RWPE2 (cell line): ENCODE data around the gene CCNQ.

Source experiments
- ATAC-seq: fragments of 200-7000 bp; cut with Tn5 transposase; 3 replicates; pipeline ENCODE4 v1.9.1; 2021; ENCODE audit warnings: low read depth
- DNase-seq: peaks from one replicate; pipeline ENCODE4 v3.0.0-alpha.2; 2020; ENCODE audit warnings: low spot score
- H3K27ac ChIP-seq: fragments of 450-650 bp; 2 replicates; pipeline ENCODE4 v1.5.1; 2017; ENCODE audit warnings: mild to moderate bottlenecking; ENCODE audit not compliant: poor library complexity, severe bottlenecking
- H3K27me3 ChIP-seq: fragments of 250-450 bp; sonication (Bioruptor Pico); 2 replicates; pipeline ENCODE4 v1.5.1; 2021; ENCODE audit warnings: mild to moderate bottlenecking, moderate library complexity; ENCODE audit not compliant: insufficient read depth, poor library complexity, severe bottlenecking
- H3K36me3 ChIP-seq: fragments of 250-450 bp; sonication (Bioruptor Pico); 2 replicates; pipeline ENCODE4 v1.5.1; 2020; ENCODE audit warnings: low read depth, mild to moderate bottlenecking, moderate library complexity
- H3K4me1 ChIP-seq: fragments of 250-450 bp; sonication (Bioruptor Pico); 2 replicates; pipeline ENCODE4 v1.5.1; 2021; ENCODE audit warnings: mild to moderate bottlenecking, moderate library complexity; ENCODE audit not compliant: insufficient read depth, poor library complexity, severe bottlenecking
- H3K4me3 ChIP-seq: fragments of 250-450 bp; sonication (Bioruptor Pico); 2 replicates; pipeline ENCODE4 v1.5.1; 2021; ENCODE audit warnings: mild to moderate bottlenecking, moderate library complexity; ENCODE audit not compliant: severe bottlenecking
- H3K9me3 ChIP-seq: fragments of 250-450 bp; sonication (Bioruptor Pico); 2 replicates; pipeline ENCODE4 v1.5.1; 2021; ENCODE audit warnings: mild to moderate bottlenecking, moderate library complexity; ENCODE audit not compliant: severe bottlenecking
- CTCF ChIP-seq: fragments of 450-650 bp; IDR thresholded peaks from one replicate; pipeline ENCODE4 v1.5.1; 2017; ENCODE audit warnings: mild to moderate bottlenecking, moderate library complexity; ENCODE audit not compliant: poor library complexity, severe bottlenecking

The CCNQ gene

DNA sequence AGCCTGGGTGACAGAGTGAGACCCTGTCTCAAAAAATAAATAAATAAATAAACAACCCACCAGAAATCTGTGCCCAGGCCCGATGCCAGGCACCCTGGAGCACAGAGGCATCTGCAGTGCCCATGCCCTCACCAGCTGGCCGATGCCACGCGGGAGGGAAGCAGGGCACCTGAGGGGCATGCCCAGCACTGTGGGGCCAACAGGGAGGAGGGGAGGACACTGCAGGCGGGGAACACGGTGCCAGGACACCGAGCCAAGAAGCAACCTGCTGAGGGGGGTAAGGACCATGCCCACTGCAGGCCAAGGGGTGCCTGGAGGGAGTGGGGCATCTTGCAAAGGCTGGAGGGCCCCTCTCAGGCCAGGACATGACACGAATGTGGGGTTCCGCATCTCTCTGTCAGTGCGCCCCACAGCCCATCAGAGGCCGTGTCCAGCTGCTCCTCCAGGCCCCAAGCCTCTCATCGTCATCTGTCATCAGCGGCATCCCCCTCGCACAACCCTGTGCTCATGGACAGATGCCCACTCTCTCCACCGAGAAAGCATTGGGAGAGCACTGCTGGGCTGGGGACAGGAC, 34.8 kb upstream of the CCNQ start:
- no peaks in the 10 kb centered on the region for H3K9me3 ChIP-seq
- H3K27me3 ChIP-seq: no peaks in the 10 kb centered on the region
- H3K36me3 ChIP-seq: no peaks in the 10 kb centered on the region
- no peak for TF ChIP-seq CTCF
- ATAC-seq (no peak), DNase-seq (no peak)
- no peak overlapping the region for H3K4me3 ChIP-seq
- H3K4me1 ChIP-seq: no peaks in the 10 kb centered on the region
- H3K27ac ChIP-seq: no peak overlapping the region

DNA sequence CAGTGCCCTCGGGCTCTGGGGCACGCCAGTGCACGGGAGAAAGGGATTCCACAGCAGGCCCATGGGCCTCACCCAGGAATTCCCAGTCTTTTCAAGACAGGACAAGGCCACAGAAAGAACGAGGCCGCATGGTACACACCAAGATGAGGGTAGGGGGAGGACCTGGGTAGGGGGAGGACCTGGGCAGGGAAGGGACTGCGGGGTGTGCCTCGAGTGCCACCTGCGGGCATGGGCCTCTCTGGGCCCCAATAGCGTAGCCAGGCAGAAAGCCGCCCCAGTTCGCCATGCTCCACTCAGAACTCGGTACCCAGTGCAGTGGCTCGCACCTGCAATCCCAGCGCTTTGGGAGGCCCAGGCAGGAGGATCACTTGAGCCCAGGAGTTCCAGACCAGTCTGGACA, 34.1 kb upstream of the CCNQ start:
- no peak overlapping the region for H3K27ac ChIP-seq
- no peaks in the 10 kb centered on the region for H3K4me1 ChIP-seq
- H3K27me3 ChIP-seq: no peaks in the 10 kb centered on the region
- H3K9me3 ChIP-seq: no peaks in the 10 kb centered on the region
- H3K4me3 ChIP-seq: no peak overlapping the region
- ATAC-seq: no peak
- no peak for TF ChIP-seq CTCF
- H3K36me3 ChIP-seq: no peaks in the 10 kb centered on the region
- DNase-seq: no peak

DNA sequence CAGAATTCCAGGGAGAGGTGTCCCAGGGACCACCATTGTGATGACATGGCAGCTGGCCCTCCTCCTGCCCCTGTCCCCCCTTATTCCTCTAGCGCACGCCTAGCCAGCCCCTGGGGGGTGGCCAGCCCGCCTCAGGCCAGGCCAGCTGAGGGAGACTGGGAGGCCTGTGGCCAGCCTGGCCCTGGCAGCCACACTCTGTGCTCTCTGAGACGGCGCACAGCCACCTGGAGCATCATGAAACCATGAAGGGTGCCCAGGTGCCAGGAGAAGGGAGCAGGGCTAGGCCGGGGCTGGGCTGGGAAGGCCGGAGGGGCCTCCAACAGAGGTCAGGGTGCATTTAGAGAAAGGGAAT, 33.6 kb upstream of the CCNQ start:
- Histone ChIP-seq H3K4me1 (peaks cover 3% of the 10 kb centered on the region), H3K36me3 (no peaks in the 10 kb centered on the region), H3K27ac (no peak overlapping the region), H3K9me3 (no peaks in the 10 kb centered on the region), H3K4me3 (no peak overlapping the region), H3K27me3 (no peaks in the 10 kb centered on the region)
- ATAC-seq: no peak
- TF ChIP-seq CTCF: no peak
- no peak for DNase-seq

DNA sequence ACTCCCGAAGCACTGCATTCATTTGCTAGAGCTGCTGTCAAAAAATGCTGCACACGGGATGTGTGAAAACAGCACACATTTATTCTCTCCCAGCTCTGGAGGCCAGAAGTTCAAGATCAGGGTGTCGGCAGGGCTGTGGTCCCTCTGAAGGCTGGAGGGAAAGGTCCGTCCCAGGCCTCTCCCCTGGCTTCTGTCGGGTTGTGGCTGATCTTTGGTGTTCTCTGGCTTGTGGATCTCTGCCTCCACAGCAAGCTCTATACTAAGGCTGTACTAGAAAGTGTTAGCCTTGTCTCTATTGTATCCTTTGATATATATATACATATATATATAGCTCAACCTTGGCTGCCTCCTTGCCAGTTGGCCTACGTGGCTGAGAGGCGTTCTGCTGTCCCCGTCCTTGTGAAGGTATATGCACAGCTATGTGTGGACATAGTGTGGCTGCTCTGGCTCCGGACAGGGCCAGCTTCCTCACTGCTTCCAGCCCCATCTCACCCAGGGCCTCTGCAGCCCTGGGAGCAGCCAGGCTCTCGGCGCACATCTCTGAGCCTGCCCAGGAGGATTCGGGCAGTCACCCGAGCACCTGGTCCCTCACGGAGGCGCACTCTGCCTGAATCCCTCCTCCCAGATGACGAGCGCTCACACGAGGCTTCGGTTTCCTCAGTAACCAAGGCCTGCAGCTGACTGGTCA, 33.1 kb upstream of the CCNQ start:
- DNase-seq: no peak
- no peak for TF ChIP-seq CTCF
- peaks cover 4% of the 10 kb centered on the region for H3K4me1 ChIP-seq
- H3K9me3 ChIP-seq: no peaks in the 10 kb centered on the region
- H3K27me3 ChIP-seq: no peaks in the 10 kb centered on the region
- no peaks in the 10 kb centered on the region for H3K36me3 ChIP-seq
- no peak overlapping the region for H3K27ac ChIP-seq
- no peak for ATAC-seq
- H3K4me3 ChIP-seq: no peak overlapping the region

DNA sequence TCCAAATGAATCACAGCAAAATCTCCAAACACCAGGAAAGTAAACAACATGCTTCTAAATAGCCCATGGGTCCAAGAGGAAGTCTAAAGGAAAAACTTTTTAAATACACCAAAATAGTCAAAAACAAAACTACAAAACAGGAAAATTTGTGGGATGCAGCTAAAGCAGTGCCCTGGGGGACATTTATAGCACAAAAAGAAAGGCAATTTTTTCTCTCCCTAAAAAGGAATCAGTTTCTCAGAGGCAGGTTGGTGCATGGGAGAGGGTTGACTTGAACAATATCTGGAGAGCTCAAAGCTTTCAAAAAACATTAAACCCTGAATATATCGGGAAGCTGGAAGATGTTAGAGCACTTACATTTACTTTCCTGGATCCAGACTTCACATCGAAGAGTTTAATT, 32.4 kb upstream of the CCNQ start:
- H3K4me1 ChIP-seq: peaks cover 4% of the 10 kb centered on the region
- no peak for DNase-seq
- ATAC-seq: no peak
- H3K36me3 ChIP-seq: no peaks in the 10 kb centered on the region
- H3K27ac ChIP-seq: no peak overlapping the region
- no peak overlapping the region for H3K4me3 ChIP-seq
- H3K27me3 ChIP-seq: no peaks in the 10 kb centered on the region
- no peak for TF ChIP-seq CTCF
- no peaks in the 10 kb centered on the region for H3K9me3 ChIP-seq
